GM12892 (cell line): ENCODE measurements around the gene AKT3.
"Not testable (repeated sequence)": the region's sequence is repeated elsewhere in the genome, so short reads cannot be mapped to it uniquely, and the experiment has no call there.

ENCODE experiments used
- DNase-seq: peaks from one replicate; pipeline ENCODE4 v3.0.0; 2011; ENCODE audit not compliant: insufficient read length
- FAIRE-seq: peaks from 2 replicates; lab custom pipeline; 2011; peaks lifted over from hg19 to GRCh38; lab: Jason Lieb, UNC
- POLR2A ChIP-seq: IDR thresholded peaks from 2 replicates; pipeline ENCODE4 v1.6.1; 2011; ENCODE audit warnings: low read depth, low read length, control low read depth
- POLR2AphosphoS5 ChIP-seq: IDR thresholded peaks from 2 replicates; pipeline ENCODE4 v1.6.1; 2011; ENCODE audit warnings: low read depth, low read length, control low read depth
- TAF1 ChIP-seq: IDR thresholded peaks from 2 replicates; pipeline ENCODE4 v1.6.1; 2011; ENCODE audit warnings: low read depth, mild to moderate bottlenecking, control low read depth, low read length, borderline replicate concordance

AKT3 gene

DNA sequence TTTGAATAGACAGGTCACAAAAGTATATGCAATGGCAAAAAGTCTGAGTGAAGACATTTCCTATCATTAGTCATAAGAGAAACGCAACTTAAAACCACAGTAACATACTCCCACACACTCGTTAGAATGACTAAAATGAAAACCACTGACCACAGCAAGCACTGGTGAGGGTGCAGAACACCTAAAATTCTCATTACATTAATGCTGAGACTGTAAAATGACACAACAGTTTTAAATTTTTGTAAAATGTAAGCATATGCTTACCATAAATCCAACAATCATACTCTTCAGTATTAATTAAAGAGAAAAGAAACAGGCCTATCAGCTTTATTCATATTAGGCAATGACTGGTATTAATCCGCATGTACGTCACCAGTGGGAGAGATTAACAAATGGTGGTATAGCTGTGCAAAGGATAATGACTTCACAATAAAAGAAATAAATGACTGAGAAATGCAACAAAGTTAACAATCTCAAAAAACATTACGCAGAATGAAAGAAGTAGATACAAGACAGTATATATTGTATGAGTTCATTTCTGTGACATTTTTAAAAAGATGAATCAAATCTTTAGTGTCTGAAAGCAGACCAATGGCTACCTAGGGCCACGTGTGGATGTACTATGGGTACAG lies 253.5 kb downstream of the AKT3 start:
- no peak for TF ChIP-seq POLR2AphosphoS5
- TF ChIP-seq TAF1, result no peak
- no peak for TF ChIP-seq POLR2A
- FAIRE-seq (peak; percentile 92), DNase-seq (no peak)

DNA sequence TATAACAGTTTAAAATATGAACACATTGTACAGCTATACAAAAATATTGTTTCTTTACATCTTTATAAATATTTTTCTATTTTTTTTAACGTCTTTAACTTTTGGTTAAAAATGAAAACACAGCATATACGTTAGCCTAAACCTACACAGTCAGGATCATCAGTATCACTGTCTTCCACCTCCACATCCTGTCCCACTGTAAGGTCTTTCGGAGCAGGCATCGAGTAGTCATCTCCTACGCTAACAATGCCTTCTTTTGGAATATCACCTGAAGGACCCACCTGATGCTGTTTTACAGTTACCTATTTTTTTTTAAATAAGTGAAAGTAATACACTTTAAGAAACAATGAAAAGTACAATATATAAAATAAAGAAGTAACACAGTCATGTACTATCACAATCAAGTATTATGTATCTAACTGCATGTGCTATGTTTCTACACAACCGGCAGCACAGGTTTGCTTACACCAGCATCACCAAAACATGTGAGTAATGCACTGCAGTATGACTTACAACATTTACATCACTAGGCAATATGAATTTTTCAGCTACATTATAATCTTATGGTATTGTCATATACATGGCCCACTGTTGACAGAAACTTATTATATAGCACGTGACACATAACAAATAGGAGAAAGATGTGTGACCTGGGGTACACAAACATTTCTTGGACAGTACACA lies 254.4 kb downstream of the AKT3 start:
- no peak for DNase-seq
- no peak for TF ChIP-seq POLR2A
- TF ChIP-seq TAF1, result no peak
- no peak for TF ChIP-seq POLR2AphosphoS5
- FAIRE-seq, result no peak

DNA sequence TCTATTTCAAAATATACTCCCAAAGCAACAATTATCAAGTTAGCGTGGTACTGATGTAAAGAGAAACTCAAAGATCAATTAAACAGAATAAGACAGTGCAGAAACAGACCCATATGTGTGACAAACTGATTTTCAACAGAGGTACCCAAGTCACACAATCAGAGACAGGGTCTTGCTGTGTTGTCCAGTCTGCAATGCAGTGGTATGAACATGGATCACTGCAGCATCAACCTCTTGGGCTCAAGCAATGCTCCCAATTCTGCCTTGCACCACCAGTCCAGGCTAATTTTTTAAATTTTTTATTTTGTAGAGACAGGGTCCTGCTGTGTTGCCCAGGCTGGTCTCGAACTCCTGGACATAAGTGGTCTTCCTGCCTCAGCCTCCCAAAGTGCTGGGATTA lies 255.6 kb downstream of the AKT3 start:
- FAIRE-seq (no peak), DNase-seq (no peak)
- TF ChIP-seq TAF1 (no peak), POLR2AphosphoS5 (no peak), POLR2A (no peak)

DNA sequence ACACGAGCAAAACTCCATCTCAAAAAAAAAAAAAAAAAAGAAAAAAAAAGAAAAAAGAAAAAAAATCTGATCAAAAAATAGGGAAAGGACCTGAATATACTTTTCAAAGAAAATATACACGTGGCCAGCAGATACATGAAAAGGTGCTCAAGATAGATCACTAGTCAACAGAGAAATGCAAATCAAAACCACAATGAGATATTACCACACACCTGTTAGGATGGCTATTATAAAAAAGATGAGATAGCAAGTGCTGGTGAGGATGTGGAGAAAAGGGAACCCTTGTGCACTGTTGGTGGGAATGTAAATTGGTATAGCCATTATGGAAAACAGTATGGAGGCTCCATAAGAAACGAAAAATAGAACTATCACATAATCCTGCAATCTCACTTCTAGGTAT lies 260.8 kb downstream of the AKT3 start:
- peak; percentile 70 for FAIRE-seq
- DNase-seq, result not testable (repeated sequence)

DNA sequence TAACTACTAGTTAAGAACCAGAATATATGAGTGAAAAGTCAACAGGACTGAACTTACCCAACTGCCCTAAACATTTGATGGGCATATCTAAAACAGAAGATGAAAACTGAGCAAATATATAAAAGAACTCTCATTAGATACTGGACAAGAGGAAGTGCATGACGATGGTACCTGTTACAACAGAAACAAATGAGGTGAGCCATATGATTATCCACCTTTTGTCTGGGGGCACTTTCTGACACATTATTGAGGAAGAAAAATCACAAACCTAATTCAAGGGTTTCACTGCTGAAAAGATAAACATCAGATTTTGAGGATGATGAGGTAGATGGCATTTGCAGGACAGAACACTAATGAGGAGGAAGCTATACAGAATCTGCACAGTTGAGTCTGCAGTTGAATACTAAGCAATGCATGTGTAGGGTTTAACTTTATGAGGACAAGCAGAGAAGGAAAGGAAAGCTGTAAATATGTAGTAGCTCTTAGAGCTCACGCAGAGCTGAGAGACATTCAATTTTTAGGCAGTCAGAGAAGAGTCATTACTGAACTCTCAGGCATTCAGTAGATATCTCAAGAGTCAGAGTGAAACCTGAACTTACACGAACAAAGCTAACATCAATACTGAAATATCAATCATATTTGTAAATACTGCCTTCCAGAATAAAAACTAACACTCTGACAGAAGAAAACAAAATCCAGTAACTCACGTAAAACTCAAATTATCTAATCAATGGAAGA lies 262.1 kb downstream of the AKT3 start:
- TF ChIP-seq POLR2AphosphoS5, result no peak
- peak; percentile 13 for DNase-seq
- peak; percentile 88 for FAIRE-seq

DNA sequence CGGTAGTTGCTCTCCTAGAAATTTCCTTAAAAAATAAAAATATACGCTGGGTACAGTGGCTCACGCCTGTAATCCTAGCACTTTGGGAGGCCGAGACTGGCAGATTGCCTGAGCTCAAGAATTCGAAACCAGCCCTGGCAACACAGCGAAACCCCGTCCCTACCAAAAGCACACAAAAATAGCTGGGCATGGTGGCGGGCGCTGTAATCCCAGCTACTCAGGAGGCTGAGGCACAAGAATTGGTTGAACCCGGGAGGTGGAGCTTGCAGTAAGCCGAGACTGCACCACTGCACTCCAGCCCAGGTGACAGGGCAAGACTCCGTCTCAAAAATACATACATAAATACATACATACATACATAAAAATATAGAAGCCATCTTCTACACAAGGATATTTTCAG lies 262.8 kb downstream of the AKT3 start:
- DNase-seq, result no peak
- TF ChIP-seq POLR2A (no peak), POLR2AphosphoS5 (no peak), TAF1 (no peak)
- FAIRE-seq, result no peak

DNA sequence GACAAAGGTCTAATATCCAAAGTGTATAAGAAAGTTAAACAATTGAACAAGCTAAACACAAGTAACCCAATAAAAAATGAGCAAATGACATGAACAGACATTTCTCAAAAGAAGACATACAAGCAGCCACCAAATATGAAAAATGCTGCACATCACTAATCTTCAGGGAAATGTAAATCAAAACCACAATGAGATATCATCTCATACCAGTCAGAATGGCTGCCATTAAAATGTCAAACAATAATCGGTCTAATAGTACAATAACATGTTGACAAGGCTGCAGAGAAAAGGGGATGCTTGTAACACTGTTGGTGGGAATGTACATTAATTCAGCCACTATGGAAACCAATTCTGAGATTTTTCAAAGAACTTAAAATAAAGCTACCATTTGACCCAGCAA lies 264.1 kb downstream of the AKT3 start:
- DNase-seq, result no peak
- FAIRE-seq, result no peak
- no peak for TF ChIP-seq POLR2A
- TF ChIP-seq TAF1, result no peak
- no peak for TF ChIP-seq POLR2AphosphoS5

DNA sequence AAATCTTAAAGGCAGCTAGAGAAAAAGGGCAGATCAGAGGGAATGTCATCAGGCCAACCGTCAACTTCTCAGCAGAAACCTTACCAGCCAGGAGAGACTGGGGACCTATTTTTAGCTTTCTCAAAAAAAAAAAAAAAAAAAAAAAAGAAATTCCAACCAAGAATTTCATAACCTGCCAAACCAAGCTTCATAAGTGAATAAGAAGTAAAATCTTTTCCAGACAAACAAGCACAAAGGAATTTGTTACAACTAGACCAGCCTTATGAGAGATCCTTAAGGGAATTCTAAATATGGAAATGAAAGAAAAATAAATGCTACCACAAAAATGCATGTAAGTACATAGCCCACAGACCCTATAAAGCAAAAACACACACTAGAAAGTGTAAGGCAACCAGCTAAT lies 267.7 kb downstream of the AKT3 start:
- FAIRE-seq (no peak), DNase-seq (no peak)
- TF ChIP-seq TAF1 (no peak), POLR2AphosphoS5 (no peak), POLR2A (no peak)

DNA sequence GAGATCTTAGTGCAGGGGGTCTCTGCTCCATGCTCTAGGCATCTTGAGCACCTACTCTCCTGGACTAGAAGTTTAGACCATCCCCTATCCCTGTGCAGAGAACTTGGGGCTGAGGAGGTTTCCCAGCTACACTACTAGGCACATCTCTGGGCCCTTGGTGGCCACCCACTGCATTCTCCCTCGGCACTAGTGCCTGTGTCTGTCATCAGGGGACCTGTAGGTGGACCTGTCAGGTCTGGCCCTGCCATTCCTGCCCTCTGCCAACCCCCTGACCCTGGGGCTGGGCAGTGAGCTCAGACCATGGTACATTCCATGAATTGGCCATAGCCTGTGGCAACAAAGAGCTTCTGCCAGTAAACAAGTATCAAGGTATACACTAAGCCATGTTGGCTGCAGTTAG lies 269.1 kb downstream of the AKT3 start:
- no peak for FAIRE-seq
- no peak for DNase-seq
- TF ChIP-seq POLR2A (no peak), POLR2AphosphoS5 (no peak), TAF1 (no peak)

DNA sequence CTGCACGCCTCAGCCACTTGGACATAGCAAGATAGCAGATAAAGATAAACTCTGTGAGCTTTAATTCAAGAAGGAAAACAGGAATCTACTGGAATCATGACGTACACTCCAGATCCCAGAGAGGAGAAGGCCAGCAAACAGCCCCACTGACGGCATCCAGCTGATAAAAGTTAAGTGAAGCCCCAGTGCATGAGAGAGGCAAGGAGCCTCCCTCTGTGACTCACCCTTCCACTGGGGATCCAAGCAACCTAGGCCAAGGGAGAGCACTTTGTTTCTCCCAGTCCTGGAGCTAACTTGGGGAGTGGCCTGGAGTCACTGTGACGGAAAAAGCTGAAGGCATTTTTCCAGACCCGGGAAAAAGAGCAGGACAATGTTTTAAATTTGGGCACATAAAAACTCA lies 270.0 kb downstream of the AKT3 start:
- TF ChIP-seq TAF1 (no peak), POLR2AphosphoS5 (no peak), POLR2A (no peak)
- FAIRE-seq, result no peak
- DNase-seq, result no peak

DNA sequence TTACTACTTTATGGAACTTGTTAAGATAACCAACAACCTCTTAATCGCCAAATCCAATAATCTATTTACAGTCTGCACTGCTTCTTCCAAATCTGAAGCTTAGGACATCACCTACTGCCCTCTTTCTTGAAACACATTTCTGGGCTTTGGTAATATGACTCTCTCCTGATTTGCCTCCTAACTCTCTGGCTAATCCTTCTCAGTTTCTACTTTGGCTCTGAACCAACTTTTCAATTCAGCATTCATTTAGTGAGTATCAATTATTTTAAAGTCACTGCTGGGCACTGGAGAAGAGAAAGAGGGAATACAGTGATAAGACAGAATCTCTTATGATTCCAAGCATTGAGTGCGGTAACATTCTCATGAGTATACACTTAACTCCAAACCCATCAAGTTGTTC lies 275.0 kb downstream of the AKT3 start:
- DNase-seq, result no peak
- TF ChIP-seq TAF1 (no peak), POLR2AphosphoS5 (no peak), POLR2A (no peak)
- FAIRE-seq, result no peak

DNA sequence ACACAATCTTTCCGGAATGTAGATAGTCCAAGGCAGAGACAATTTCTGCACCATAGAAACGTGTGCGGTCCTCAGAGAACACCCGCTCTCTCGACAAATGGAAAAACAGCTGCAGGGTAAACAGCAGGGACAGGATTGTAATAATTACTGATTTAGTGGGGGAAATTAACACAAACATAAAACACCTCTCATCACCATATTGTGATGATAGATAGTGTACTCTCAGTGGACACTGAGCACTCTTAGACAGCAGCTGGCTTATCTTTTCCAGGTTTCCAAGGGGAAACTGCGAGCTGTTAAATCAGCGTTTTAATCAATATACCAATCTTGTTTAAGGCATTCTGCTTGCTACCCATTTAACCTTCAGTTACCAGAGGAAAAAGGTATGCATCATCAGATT lies 277.1 kb downstream of the AKT3 start:
- DNase-seq, result no peak
- FAIRE-seq, result no peak
- TF ChIP-seq POLR2A, result no peak
- TF ChIP-seq POLR2AphosphoS5, result no peak
- no peak for TF ChIP-seq TAF1
